ENCODE measurements around the gene ZSWIM3. TPM values are rescaled to one million over a fixed set of nuclear protein-coding genes. Genes with fewer than 3 reads are reported as not detected.

ZSWIM3 gene
- total and polyA plus RNA-seq, 2 of the 13 experiments (the other 11 are each of a cell fraction or from before 2014, with no cell fraction given): 5.2 to 5.8 TPM

GRCh38 chr20:45909336-45909808 lies 52.0 kb downstream of the ZSWIM3 start (continued):
- TF ChIP-seq ARID5B (CRISPR knock-in tag; IDR thresholded peaks at IDR 0.05) (peak; percentile 71), SETDB1 (CRISPR knock-in tag; IDR thresholded peaks at IDR 0.05; ENCODE audit: borderline replicate concordance) (no peak), POLR2G (IDR thresholded peaks at IDR 0.05; ENCODE audit: low read depth, low read length) (peak; percentile 76), ZNF3 (CRISPR knock-in tag; IDR thresholded peaks at IDR 0.05) (no peak), CBFB (CRISPR knock-in tag; IDR thresholded peaks at IDR 0.05) (no peak), BCL6 (CRISPR knock-in tag; IDR thresholded peaks at IDR 0.05) (peak; percentile 52), ZNF580 (CRISPR knock-in tag; IDR thresholded peaks at IDR 0.05; ENCODE audit: borderline replicate concordance, low read depth) (0 out of 2 replicates have a peak, but pooled peaks have one; percentile 17), RXRB (CRISPR knock-in tag; IDR thresholded peaks at IDR 0.05; ENCODE audit: borderline replicate concordance) (peak; percentile 71; the same call in 1 of the 2 replicates), ZNF441 (CRISPR knock-in tag; IDR thresholded peaks at IDR 0.05; ENCODE audit: borderline replicate concordance) (no peak; the same call in 1 of the 2 replicates), ZNF577 (CRISPR knock-in tag; IDR thresholded peaks at IDR 0.05; ENCODE audit: borderline replicate concordance, low read depth) (no peak), ZNF687 (CRISPR knock-in tag; IDR thresholded peaks at IDR 0.05) (peak; percentile 91), FLYWCH1 (CRISPR knock-in tag; IDR thresholded peaks at IDR 0.05) (no peak), ZNF512 (CRISPR knock-in tag; IDR thresholded peaks at IDR 0.05) (no peak), ZNF530 (CRISPR knock-in tag; IDR thresholded peaks at IDR 0.05; ENCODE audit: low read depth) (no peak), AFF4 (CRISPR knock-in tag; IDR thresholded peaks at IDR 0.05) (no peak; the same call in 1 of the 2 replicates)

Data from HepG2 (cell line).